Medulla oblongata (tissue), 1 donor: ENCODE results near the gene LPA.
"Not testable (repeated sequence)": the region's sequence is repeated elsewhere in the genome, so short reads cannot be mapped to it uniquely, and the experiment has no call there.

ENCODE experiments used
- DNase-seq: peaks from one replicate; pipeline ENCODE4 v3.0.0-alpha.2; 2015; ENCODE audit errors: extremely low spot score

The LPA gene

DNA sequence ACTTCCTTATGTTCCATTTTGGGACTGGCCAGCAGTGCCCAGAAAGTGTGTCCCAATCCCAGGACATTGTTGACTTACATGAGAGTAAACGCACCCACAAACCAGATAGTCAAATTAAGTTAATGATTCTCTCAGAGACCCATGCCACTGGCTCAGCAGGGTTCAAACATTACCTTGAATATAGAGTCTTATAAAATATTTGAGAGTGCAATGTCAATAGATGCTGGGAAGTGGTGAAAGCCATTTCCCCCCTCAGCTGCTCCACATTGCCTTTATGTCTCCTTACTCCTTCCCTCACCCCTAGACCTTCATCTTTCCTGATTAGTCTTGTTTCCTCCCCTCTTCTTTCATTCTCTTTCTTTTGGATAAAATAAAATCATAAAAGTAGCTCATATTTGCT, at the start of gene LPA:
Gene LPA, minus strand, starts transcription at position 78 of the 400 bp plus-strand sequence. Its CDS starts 61 bp downstream, at position 17.
- not testable (repeated sequence) for DNase-seq

GRCh38 chr6:160708993-160709392, 44.9 kb upstream of the LPA start:
- not testable (repeated sequence) for DNase-seq

GRCh38 chr6:160704688-160705087, 40.6 kb upstream of the LPA start:
- not testable (repeated sequence) for DNase-seq

DNA sequence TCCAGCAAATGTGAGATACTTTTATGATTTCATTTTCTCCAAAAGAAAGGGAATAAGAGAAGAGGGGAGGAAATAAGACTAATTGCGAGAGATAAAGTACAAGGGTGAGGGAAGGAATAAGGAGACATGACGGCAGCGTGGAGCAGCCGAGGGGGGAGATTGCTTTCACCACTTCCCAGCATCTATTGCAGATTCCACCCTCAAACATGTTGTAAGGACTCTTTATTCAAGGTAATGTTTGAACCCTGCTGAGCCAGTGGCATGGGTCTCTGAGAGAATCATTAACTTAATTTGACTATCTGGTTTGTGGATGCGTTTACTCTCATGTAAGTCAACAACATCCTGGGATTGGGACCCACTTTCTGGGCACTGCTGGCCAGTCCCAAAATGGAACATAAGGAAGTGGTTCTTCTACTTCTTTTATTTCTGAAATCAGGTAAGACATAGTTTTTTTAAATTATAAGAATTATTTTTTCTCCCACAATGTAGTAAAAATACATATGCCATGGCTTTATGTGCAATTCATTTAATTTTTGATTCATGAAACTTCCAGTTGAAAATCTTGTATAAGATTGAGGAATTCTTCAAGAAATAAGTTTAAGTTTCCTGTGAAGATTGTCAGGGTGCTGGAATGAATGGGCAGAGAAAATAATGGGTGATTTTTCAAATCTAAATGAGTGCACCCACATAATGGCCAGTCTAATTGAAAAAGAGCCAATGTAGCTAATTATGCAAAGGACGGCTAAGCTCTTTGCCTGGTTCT, 38.0 kb upstream of the LPA start, which contains the start of gene PLG:
Gene PLG, plus strand, starts transcription at position 327 of the 763 bp plus-strand sequence. Its CDS starts 61 bp downstream, at position 388.
- DNase-seq = not testable (repeated sequence)

GRCh38 chr6:160697826-160698225, 33.8 kb upstream of the LPA start:
- no peak for DNase-seq

DNA sequence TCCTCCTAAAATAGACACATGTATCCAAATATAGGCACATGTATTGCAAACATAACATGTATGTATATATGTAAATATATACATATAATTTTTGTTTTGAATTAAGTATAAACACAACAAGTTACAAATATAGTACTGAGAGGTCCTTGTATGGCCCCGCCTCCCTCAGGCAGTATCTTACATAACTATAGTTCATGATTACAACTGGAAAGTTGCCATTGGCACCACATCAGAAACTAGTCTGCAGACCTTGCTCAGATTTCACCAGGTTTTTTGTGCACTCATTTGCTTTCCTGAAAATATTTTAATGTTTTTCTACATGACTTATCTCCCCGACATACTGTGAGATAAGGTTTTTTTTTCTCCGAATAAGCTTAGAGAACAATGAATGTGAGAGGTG, 32.8 kb upstream of the LPA start:
- not testable (repeated sequence) for DNase-seq

DNA sequence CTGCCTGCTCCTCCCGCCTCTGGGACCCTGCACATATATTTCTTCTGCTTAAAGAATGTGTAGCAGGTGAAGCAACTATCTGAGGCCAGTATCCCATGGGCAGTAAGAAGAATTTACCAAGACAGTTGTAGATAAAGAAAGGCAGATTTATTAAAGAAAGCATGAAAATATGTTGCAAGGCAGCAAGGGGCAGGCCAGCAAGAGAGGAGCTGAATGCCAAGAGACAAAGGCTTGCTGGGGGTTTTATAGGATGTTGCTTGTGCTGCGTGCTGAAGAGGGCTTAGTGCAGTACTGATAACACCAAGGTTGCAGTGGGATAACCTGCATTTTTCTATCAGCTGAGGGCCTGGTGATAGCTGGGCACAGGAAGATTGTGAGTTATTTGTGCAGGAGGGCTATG, 31.5 kb upstream of the LPA start:
- not testable (repeated sequence) for DNase-seq

GRCh38 chr6:160695025-160695424, 30.9 kb upstream of the LPA start:
- DNase-seq = not testable (repeated sequence)

DNA sequence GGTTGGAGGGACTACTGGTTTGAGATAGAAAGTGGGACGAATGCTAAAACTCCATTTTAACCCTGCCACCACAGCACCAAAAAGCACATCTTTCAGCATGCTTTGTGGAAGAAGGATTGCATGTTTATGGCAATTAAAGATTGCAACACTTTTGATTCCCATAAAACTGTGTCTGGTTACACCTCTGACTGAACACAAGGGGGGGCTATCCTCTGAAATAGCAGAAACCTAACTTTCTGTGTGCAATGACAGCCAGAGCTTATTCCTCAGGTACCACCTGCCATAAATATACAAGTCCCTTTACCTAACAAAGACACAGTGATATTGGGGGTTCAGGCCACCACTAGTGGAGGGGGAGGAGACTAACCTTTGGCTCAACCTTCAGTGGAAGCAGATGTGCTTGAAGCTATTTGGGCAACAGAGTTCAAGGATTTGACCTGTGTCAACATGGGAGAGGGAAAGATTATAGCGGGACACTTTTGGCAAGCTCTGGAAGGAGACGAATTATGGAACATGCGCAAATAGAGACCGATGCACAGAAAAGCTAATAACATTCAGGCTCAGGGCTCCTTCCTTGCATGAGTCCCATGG, 28.4 kb upstream of the LPA start:
- DNase-seq = no peak

DNA sequence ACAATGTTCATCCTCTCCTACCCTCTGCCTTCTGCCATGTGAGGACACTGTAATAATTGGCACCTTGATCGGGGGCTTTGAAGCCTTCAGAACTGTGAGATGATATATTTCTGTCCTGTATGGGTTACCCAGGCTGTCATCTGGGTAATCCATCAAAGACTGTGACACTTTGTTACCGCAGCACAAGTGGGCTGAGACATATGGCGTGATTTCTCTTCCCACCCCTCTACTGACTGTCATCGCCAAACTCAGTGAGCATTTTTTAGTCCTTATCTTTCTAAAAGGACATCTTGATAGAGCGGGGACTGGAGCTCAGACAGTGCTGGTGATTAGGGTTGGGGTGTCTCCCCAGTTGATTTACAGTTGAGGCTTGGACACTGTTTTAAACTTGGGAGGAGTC, 27.5 kb upstream of the LPA start:
- no peak for DNase-seq

DNA sequence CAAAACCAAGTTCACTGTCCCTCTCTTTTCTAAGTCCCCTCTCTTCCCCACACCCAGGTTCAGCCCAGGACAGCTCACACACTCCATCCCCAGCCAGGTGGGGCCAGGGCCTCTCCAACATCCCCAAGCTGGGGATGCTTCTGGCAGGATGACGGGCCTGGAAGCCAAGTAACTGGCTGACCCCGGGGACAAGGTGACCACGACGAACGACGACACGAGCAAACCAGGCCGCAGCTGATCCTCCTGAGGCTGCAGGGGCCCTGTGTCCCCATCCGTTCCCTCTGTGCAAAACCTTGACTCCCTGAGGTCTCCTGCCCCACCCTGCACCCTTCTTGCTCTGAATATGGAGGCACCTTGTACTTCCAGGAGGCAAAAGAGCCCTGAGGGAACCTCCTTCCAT, 26.4 kb upstream of the LPA start:
- DNase-seq = no peak

- no peak for DNase-seq
Measured at GRCh38 chr6:160685762-160686450, 21.8 kb upstream of the LPA start.

- DNase-seq = not testable (repeated sequence)
Measured at GRCh38 chr6:160685101-160685761, 21.2 kb upstream of the LPA start.

GRCh38 chr6:160679402-160679769, 15.3 kb upstream of the LPA start:
- no peak for DNase-seq

DNA sequence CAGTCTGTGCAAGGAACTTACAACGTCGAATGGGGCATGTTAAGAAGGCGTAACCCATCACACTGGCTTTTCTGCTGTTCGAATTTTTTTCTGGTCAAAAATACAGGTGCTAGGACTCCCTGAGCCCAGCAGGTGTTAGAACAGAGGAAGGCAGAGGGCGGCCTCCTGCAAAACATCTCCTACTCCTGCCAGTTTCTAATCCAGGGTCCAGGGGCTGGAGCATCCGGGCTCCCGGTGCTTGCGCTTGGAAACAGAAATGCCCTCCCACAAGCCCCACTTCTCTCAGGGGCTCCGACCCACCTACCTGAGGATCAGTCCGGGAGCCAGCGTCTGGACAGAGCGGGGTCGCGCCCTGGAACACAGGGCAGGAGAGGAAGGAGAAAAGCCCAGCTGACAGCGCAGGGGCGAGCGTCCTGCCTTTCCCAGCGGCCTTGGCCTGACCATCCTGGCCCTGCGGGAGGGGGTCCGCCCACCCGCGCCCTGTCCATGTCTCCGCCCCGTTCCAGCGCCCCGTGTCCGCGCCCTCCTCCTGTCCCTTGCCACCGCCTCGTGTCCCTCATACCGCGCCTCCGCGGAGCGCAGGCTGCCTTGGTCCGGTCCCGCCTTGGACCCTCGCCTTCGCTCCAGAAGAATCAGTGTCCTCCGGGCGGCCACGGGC, 14.8 kb upstream of the LPA start:
- DNase-seq = no peak

- DNase-seq = no peak
Measured at GRCh38 chr6:160678230-160678629, 14.2 kb upstream of the LPA start.

DNA sequence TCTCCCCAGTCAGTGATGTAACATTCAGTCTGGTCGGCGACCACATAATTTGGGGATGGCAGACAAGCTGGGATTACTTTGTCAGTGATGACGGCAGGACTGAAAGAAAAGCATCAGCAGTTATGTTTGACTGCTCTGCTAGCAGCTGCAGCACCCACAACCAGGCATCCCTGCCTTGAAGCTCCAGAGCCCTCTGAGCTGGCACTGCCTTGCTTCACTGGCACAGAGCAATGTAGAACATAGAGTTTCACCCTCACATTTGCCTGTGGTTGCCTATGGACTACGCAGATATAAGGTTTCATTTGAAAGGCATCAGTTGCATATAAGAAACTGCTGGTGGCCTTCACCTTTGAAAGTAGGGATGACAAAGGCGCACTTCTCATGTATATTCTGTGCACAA, 12.3 kb upstream of the LPA start:
- not testable (repeated sequence) for DNase-seq

DNA sequence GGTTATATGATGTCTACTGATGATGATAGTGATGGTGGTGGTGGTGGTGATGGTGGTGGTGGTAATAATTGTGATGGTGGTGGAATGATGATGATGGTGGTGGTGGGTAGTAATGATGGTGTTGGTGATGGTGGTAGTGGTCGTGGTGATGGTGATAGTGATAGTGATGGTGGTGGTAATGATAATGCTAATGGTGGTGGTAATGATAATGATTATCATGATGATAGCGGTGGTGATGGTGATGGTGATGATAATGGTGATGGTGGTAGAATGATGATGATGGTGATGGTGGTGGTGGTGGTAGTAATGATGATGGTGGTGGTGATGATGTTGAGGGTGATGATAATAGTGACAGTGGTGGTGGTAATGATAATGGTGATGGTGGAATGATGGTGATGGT, 4.5 kb upstream of the LPA start:
- no peak for DNase-seq

DNA sequence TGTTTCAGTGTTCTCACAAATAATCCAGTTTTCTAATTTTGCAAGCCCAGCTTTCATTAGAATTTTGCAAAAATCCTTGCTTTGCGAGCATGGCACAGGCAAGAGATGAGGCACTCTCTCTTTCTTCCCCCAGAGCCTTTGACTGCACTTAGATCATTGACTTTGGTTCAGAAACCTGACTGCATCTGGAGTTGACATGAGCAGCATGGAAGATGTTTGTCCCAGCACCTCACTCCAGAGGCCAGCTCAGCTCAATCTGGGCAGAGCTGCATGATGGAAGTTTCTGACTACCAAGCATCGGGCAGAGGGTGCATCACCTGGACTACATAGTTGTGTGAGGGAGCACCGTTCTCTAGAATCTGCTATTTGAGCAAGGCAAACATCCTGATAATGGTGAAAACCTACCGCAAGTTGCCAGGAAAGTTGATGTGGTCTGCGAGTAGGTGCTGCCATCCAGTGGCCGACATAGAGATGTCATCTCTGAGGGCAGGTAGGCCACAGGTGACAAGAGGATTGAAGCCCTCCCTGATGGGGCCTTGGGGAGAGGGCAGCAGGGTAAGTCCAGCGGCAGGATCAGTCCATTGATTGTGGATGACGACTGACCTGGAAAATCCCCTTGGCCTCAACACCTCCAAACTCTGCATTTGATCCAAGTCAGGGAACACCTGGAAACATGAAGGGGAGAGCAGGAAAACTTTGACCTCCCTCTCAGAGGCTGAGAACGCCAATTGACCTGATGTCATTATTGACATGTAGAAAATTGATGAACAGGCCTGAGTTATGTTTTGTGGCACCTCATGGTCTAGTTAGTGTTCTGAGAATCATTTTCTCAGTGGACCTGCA, 3.8 kb upstream of the LPA start:
- DNase-seq = no peak

DNA sequence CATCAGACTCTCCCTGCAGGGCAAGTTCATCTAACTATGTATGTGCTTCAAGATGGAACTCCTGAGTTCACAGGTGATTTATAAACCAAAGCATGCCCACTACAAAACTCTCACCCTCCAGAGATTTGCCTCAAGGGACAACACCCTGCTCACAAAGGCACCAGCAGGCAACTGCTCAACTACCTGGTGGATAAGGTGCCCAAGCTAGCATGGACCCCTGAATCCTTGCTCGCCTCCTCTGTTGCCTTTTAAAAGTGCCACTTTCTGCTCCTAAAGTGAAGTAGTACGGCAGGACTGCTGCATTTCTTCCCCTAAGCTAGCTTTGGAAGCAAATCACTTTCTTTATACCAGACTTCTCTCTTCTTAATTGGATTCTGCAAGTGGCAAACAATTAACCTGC, 1.2 kb downstream of the LPA start:
- no peak for DNase-seq

DNA sequence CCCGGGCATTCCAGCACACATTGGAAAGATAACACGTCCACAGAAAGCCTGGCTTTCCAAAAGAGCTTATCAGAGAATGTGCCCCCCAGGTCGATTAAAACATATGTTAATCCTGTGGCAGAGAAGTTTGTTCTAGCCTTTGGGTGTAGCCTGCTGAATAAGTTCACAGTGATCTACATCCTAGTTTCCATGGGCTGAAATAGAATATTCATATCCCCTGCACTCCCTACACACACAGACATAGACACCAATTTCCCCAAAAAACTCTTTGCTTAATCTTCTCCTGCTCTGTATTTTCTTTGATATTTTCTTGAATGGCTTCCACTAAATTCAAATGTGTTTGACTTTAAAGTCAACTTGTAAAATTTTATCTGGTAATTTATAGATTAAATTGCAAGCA, 1.6 kb downstream of the LPA start:
- no peak for DNase-seq
